HG03135 (cell line): ENCODE data around the gene ST6GALNAC4.
"Not testable (repeated sequence)": the region's sequence is repeated elsewhere in the genome, so short reads cannot be mapped to it uniquely, and the experiment has no call there.

Experiments used
- ATAC-seq: cut with Tn5 transposase; IDR thresholded peaks from one replicate; pipeline ENCODE4 v1.9.1; 2021; ENCODE audit warnings: mild to moderate bottlenecking, moderate library complexity; ENCODE audit not compliant: unreplicated experiment

Gene ST6GALNAC4

DNA sequence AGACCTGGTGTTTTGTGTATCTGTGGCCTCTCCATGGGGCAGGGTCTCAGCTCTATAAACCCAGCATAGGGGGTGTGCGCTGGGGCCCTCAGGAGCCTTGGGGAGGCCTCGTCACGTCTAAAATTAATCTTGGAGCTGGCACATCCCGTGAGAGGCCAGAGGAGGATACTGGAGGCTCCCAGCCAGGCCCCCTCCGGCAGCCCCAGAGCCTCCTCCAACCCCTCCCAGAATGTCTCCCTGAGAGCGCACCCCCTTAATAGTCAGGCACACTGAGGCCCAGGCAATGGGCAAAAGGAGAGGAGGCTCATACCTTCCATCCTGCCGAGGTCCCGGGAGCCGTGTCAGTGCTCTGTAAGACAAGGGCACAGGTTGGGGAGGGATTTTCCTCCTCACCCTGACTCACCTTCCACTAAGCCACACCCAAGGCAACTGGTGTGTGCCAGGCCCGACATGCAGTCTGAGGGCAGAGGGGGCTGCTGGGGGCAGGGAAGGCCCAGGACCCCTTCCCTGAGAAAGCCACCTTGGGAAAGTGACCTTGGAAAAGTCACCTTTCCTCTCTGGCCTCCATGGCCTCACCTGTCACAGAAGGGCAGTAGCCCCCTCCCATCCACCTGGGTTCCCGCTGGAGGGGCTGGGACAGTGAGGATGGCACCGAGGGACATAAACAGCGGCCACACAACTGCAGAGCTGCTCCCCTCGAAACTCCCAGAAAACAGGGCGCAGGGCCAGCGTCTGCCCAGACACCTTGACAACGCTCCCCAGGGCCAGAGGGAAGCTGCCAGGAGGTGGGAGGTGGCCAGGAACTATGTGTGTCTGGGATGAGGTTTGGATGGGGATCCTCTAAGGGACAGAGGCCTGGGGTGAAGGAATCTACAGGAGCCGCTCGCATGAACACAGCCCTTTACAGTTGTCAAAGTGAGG is 42.3 kb downstream of the ST6GALNAC4 start:
- ATAC-seq: no peak

GRCh38 chr9:127873886-127874285 is 43.0 kb downstream of the ST6GALNAC4 start:
- ATAC-seq: no peak

DNA sequence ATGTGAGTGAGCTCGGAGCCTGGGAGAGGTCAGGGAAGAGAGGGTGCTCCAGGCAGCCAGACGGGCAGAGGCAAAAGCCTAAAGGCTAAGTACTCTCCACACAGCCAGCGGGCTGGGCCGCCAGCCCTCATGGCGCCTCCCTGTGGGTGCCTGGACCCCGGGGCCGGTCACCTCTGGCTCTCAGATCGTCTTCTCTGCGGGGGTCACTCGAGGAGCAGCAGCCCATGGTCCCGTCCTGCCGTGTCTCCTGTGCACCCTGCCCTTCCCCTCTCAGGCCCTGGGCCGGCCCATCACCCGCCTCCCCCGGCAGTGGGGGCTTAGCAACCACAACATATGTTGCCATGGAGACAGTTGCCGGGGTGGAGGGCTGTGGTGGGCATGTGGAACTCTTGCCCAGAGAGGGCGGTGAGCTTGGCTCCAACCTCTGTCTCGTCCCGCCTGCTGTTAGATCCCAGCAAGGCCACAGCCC is 43.6 kb downstream of the ST6GALNAC4 start:
- ATAC-seq: no peak

- ATAC-seq: no peak
Measured at GRCh38 chr9:127872369-127873222, 44.2 kb downstream of the ST6GALNAC4 start.

DNA sequence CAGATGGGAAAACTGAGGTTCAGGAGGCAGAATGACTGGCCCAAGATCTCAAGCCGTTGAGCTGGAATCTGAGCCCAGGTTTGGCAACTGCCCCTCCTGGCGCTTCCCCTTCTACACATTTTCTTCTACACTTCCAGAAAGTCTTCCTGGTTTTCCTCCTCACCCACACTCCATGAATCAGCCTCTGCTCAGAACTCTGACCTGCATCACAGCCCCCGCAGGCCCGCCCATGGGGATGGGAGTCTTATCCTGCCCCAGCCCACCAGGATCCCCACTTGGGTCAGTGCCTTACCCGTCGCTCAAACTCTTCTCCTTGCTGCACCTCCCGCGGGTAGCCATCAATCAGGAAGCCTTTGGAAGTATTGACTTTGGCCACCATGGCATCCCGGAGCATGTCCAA is 45.3 kb downstream of the ST6GALNAC4 start:
- ATAC-seq: no peak

GRCh38 chr9:127870887-127871286 is 46.0 kb downstream of the ST6GALNAC4 start:
- ATAC-seq: no peak

DNA sequence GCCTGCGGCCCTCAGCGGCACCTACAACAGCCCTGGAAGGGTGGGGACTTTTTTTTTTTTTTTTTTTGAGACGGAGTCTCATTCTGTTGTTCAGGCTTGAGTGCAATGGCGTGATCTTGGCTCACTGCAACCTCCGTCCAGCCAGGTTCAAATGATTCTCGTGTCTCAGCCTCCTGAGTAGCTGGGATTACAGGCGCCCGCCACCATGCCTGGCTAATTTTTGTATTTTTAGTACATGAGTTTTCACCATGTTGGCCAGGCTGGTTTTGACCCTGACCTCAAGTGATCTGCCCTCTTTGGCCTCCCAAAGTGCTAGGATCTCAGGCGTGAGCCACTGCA is 46.7 kb downstream of the ST6GALNAC4 start:
- ATAC-seq: not testable (repeated sequence)

GRCh38 chr9:127869310-127870152 is 47.3 kb downstream of the ST6GALNAC4 start:
- ATAC-seq: no peak

- no peak for ATAC-seq
Measured at GRCh38 chr9:127868278-127868902, 48.5 kb downstream of the ST6GALNAC4 start.

DNA sequence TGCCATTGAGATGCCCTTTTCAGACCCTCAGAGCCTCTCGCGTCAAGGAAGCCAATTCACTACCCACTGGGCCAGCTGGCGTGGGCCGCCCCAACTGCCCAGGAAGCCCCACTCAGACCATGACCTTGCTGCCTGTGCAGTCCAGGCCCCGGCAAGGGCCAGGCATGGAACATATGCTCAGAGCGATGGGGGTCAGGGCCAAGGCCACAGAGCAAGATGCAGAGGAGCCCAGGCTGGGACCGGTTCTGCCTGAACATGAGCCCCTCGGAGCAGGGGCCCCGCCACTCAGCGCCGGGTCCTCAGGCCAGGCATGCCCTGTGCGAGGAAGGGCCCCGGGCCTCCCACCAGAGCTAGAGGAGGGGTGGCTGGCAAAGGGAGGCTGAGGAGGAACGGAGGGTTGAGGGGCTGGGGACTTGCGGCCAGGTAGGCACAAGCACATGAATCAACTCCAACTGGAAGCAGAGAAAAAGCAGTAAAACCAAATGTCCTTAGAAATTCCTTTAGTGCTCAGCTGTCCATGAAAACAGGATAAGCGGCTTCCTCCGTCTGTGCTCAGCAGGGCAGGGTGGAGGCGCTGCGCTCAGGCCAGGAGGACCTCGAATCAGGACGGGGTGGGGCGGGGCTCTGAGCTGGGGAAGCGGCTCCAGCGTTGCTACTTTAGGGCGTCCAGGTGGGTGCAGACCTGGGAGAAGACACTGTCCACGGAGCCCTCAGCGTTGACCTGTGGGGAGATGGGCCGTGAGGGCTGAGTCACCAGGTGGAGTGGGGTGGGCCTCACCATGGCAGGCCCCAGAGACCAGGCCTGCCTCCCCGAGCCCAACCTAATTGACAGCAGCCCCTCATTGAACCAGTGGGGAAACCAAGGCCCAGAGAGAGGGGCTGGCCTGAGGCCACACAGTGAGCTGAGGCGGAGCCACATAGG is 49.2 kb downstream of the ST6GALNAC4 start:
- ATAC-seq: no peak

DNA sequence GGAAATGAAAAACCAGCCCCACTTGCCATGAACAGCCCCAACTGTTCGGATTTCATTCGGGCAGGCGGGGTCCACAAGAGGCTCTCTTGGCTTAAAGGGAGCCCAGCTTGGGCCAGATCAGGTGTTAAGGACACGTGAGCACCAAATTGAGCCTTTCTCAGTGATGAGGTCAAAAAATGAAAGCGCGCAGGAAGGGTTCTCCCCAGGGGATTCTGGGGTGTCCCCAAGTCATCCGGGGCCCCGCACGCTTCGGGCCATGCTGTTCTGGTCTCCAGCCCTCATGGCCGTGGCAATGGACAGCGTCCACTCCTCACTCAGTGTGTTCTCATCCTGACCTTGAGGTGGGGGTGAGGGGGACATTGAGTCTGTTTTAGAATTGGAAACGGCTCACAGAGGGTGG is 50.3 kb downstream of the ST6GALNAC4 start:
- no peak for ATAC-seq

DNA sequence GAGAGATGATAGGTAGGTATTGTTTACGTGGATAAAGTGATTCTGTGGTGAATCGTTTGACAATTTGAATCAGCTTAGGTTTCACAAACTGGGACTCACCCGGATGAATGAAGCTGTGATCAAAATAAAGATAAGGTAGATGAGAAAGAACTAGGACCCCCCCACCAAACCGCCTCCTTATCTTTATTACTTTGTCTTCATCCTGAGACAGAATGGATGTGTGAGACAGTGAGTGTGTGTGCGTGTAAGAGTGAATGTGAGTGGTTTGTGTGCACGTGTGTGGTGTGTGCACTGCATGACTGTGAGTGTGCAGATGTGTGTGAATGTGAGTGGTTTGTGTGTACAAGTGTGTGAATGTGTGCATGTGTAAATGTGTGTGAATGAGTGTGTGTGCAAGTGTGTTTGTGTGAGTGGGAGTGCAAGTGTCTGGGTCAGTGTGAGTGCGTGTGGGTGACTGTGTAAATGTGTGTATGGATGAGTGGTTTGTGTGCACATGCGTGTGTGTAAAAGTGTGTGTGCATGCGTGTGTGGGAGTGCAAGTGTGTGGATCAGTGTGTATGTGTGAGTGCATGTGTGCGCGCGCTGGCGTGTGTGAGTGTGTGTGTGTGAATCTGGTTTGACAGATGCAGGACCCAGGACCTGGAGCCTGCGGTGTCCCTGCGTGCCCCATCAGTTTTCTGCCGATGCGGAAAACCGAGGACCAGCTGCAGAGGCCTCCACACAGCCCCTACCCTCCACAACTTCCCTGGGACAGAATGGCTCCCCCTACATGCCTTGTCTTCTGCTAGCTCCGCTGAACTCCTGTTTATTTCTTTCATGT is 51.0 kb downstream of the ST6GALNAC4 start:
- ATAC-seq: no peak

GRCh38 chr9:127863191-127863621 is 53.6 kb downstream of the ST6GALNAC4 start:
- no peak for ATAC-seq

GRCh38 chr9:127862075-127863011 is 54.5 kb downstream of the ST6GALNAC4 start:
- no peak for ATAC-seq

GRCh38 chr9:127860779-127861178 is 56.1 kb downstream of the ST6GALNAC4 start:
- no peak for ATAC-seq

DNA sequence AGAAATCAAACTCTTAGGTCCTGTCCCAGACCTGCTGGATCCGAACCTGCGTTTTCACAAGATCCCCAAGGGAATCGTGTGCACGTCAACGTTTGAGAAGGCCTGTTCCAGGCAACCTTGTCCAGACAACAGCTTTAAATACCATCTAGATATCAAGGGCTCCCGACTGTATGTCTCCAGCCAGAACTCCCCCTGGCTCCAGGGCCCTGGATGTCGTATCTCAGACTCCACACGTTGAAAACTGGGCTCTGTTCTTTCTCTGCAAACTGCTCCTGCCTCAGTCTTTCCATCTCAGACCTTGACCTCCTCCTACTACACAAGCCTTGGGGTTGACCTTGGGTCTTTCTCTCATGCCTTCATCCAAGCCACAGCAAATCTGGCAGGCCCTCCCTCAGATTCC is 56.6 kb downstream of the ST6GALNAC4 start:
- no peak for ATAC-seq

- ATAC-seq: no peak
Measured at GRCh38 chr9:127858041-127858512, 58.8 kb downstream of the ST6GALNAC4 start.
